HG03354 (cell line): Measurements from ENCODE around the gene SLC44A2.

ENCODE experiments used
- ATAC-seq: cut with Tn5 transposase; IDR thresholded peaks from one replicate; pipeline ENCODE4 v1.9.1; 2021; ENCODE audit warnings: mild to moderate bottlenecking; ENCODE audit not compliant: unreplicated experiment, poor library complexity, severe bottlenecking

SLC44A2 gene

GRCh38 chr19:10625003-10625761 lies at the start of gene SLC44A2:
Gene SLC44A2 (plus strand): TSS chr19:10625553. CDS start chr19:10625634, 81 bp downstream.
- ATAC-seq = no peak

GRCh38 chr19:10577951-10578350 lies 47.4 kb upstream of the SLC44A2 start:
- no peak for ATAC-seq

- ATAC-seq = peak; percentile 64
These were observed 44.2 kb upstream of the SLC44A2 start for GRCh38 chr19:10580979-10581631.

- no peak for ATAC-seq
These were observed 43.3 kb upstream of the SLC44A2 start for GRCh38 chr19:10582091-10582490.

GRCh38 chr19:10583036-10583776 lies 42.1 kb upstream of the SLC44A2 start:
- ATAC-seq = no peak

GRCh38 chr19:10586396-10586795 lies 39.0 kb upstream of the SLC44A2 start:
- ATAC-seq = no peak

- no peak for ATAC-seq
These were observed 38.1 kb upstream of the SLC44A2 start, which contains the start of gene AP1M2 for GRCh38 chr19:10587022-10587838. Gene AP1M2 (minus strand): TSS chr19:10587312. CDS start chr19:10587231, 81 bp downstream.

GRCh38 chr19:10587839-10588150 lies 37.6 kb upstream of the SLC44A2 start:
- no peak for ATAC-seq

- ATAC-seq = no peak
These were observed 32.2 kb upstream of the SLC44A2 start for GRCh38 chr19:10593148-10593547.

- ATAC-seq = peak; percentile 56
These were observed 31.3 kb upstream of the SLC44A2 start for GRCh38 chr19:10593820-10594637.

- ATAC-seq = no peak
These were observed 25.2 kb upstream of the SLC44A2 start for GRCh38 chr19:10600149-10600548.

- ATAC-seq = no peak
These were observed 23.4 kb upstream of the SLC44A2 start for GRCh38 chr19:10601999-10602329.

- peak; percentile 54 for ATAC-seq
These were observed 22.8 kb upstream of the SLC44A2 start for GRCh38 chr19:10602330-10603083.

- ATAC-seq = peak; percentile 55
These were observed 22.1 kb upstream of the SLC44A2 start for GRCh38 chr19:10603084-10603872.

GRCh38 chr19:10603873-10604459 lies 21.4 kb upstream of the SLC44A2 start:
- peak; percentile 29 for ATAC-seq

- peak; percentile 28 for ATAC-seq
These were observed 20.8 kb upstream of the SLC44A2 start for GRCh38 chr19:10604460-10604980.

GRCh38 chr19:10611907-10612306 lies 13.4 kb upstream of the SLC44A2 start:
- ATAC-seq = no peak
